ENCODE data around the gene FCRL6.

FCRL6 gene

DNA sequence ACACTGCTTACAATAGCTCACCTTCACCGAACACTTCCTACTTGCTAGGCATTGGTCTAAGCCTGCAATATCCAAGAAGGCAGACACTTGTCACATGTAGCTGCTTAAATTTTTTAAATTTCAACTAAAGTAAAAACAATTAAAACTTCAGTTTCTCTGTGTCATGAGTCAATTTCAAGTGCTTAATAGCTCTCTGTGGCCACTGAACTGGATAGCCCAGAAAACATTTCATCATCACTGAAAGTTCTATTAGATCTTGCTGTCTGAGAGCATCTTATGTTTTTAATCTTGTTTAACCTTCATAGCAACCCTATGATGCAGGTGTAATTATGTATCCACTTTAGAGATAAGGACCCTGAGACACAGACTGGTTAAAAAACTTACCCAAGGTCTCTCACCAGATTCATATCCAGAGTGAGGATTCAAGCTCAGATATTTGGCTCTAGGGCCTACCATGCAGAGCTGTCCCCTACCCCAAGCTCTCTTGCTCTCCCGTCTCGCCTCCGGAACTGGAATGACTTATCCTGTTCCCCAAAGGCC, 2.6 kb upstream of the FCRL6 start:
- DNase-seq (ENCODE audit: low read depth): peak; percentile 48

DNA sequence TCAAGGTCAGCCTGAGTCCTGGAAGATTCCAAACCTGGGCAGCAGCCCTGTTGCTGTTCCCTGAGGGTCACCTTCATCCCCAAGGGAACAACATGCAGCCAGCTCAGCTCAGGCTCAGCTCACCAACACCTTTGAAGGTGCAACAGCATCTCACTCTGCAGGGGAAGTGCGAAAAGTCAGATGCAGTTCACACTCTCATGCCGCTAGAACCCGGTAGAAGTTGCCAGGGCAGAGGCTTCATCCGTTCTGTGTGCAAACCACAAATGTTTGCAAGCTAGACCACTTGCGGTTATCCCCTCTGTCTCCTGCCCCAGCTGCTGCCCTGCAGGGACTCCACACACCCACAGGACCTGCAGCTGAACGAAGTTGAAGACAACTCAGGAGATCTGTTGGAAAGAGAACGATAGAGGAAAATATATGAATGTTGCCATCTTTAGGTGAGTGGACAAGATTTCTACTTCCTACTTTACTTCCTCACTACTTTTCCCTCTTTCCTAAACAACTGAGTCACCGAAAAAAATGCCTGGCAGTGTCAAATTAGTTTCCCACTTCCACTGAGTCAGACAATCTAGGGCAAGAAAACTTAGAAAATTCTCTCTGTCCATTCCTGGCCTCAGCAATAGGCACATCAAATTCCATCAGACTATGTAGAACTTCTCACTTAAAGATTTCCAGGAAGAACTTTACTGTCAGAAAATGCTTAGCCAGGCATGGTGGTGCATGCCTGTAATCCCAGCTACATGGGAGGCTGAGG, 1.8 kb upstream of the FCRL6 start:
- peak; percentile 17 for DNase-seq (ENCODE audit: low read depth)

DNA sequence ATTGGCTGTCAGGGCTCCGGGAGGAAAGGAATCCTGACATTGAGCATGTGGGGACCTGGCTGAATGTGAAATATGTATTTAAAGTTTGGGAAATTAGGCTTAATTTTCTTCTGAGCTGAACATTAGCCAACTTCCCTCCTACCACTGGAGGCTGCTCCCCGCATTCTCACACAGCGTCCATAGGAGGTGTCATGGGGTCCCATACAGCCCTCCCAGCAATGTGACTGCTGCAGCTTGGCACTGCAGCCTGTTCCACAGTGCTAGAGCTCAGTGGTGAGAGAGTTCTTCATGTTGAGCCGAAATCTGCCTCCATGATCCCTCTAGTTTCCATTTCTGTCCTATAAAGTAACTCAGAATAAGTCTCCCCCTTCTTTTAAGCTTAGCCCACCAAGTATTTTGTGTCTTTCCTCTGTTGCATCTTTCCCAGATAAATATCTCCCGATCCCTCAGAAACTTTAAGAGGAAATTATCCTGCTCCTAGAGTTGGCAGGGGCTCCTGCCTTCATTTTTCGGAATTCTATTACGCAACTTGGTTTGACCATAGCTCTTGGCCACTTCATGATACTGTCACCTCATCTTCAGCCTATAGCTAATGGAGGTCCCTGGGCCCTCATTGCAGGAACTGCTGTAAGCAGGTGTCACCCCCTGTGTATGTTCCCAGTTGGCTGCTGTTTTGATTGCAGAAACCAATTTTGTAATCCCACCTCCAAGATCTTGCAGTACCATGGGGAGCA, 2.0 kb downstream of the FCRL6 start:
- no peak for DNase-seq (ENCODE audit: low read depth)

DNA sequence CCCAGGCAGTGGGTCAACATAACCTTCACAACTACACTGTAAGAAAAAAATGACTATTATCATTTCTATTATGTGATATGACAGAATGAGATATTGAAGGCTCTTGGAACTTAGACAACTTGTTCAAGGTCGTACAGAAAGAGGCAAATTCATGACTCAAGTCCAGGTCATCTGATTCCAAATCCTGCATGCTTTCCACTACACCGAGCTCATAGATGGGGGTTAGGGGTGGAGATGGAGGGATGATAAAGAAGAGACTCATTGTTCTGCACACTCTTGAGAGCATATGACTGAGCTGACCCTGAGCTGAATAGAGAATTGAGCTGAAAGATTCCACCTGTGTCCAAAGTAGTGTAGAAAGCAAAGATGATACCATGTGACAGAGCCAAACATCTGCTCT, 2.8 kb downstream of the FCRL6 start:
- peak; percentile 65 for DNase-seq (ENCODE audit: low read depth)

DNA sequence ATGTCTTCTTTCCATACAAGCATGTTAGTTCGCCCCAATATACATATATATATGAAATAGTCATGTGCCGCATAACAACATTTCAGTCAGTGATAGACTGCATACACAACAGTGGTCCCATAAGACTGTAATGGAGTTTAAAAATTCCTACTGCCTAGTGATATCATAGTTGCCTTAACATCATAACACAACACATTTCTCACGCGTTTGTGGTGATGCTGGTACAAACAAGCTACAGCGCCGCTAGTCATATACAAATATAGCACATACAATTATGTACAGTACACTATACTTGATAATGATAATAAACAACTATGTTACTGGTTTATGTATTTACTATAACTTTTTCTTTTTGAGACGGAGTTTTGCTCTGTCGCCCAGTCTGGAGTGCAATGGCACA, 13.8 kb downstream of the FCRL6 start:
- no peak for DNase-seq (ENCODE audit: low read depth)

DNA sequence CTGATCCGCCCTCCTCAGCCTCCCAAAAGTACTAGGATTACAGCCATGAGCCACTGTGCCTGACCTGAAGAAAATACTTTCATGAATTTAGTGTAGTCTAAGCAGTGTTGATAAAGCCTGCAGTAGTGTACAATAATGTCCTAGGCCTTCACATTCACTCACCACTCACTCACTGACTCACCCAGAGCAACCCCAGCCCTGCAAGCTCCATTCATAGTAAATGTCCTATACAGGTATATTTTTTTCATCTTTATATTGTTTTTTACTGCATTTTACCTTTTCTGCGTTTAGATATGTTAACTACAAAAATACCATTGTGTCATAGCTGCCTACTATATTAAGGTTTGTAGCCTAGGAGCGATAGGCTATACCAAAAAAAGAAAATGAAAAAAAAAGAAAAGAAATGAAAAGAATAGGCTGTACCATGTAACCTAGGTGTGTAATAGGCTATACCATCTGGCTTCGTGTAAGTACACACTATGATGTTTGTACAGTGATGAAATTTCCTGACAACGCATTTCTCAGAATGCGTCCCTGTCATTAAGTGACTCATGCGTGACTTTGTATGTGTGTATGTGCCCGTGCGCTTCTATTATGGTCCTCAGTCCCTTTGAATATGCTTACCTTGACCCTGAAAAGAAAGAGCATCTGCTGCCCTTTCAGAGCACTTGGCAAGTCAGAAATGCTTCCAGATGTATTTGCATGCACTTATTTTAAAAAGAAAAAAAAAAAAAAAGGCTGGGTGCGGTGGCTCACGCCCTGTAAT, 15.3 kb downstream of the FCRL6 start:
- no peak for DNase-seq (ENCODE audit: low read depth)

DNA sequence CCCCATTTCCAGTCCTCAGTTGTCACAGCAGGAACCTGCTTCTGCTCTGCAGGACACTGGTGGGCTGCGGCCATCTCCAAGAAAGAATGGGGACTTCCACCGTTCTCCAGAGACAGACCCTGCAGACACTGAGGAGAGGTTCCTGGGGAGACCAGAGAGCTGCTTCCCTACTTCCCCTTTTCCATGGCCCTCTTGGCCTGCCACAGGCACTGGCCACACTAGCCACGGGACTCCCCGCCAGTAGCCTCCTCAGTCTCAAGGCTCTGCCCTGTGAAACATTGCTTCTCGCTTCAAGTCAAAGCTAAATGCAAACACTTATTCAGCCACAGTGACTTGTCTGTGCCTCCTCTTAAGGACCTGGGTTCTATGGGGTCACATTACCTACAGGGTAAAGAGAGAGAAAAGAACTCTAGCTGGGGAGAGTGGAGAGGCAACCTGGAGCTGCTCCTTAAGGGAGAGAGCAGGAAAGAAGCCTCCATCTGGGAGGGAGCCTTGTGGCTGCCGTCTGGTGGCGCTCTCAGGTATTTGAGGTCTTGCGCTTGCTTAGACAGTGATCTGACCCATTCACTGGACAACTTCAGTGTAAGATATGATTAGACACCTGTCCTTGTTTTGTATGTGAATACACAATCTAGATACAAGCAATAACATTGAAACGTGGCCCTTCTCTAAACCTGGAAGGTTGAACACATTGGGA, 19.2 kb downstream of the FCRL6 start:
- no peak for DNase-seq (ENCODE audit: low read depth)

DNA sequence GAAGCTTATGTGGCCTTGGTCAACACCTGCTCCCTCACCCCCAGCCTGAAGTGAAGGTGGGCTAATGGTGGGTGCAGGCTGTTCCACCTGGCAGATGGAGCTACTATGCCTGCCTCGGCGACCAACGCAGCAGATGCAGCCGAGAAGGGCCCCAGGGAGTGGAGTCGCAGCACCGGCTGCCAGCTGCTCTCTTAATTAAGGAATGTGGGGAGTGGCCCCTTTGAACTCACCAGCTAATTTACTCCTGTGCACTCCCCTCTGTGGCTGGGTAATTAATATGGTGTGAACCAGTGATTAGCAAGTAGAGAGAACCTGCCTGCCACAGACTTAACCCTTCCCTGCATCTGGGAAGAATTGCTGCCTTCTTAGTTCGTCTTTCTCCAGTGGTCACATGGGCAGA, 21.2 kb downstream of the FCRL6 start:
- no peak for DNase-seq (ENCODE audit: low read depth)

DNA sequence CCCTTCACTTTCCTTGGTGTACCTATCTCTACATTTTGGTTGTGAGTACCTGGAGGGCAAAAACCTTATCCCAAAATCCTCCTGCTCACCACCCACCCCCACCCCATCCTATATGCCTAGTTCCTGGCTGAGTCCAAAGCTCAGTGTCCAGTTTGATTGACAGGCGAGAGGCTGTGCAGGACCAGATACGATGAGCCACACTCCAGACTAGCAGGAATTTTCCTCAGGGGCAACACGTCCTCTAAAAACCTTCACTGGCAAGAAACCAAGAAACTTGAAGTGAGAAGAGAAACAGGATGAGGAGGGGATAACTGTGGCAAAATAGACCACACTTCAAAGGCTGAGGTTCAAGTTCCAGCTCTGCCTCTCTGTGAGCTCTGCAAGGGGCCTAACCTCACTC, 23.4 kb downstream of the FCRL6 start:
- DNase-seq (ENCODE audit: low read depth): no peak

DNA sequence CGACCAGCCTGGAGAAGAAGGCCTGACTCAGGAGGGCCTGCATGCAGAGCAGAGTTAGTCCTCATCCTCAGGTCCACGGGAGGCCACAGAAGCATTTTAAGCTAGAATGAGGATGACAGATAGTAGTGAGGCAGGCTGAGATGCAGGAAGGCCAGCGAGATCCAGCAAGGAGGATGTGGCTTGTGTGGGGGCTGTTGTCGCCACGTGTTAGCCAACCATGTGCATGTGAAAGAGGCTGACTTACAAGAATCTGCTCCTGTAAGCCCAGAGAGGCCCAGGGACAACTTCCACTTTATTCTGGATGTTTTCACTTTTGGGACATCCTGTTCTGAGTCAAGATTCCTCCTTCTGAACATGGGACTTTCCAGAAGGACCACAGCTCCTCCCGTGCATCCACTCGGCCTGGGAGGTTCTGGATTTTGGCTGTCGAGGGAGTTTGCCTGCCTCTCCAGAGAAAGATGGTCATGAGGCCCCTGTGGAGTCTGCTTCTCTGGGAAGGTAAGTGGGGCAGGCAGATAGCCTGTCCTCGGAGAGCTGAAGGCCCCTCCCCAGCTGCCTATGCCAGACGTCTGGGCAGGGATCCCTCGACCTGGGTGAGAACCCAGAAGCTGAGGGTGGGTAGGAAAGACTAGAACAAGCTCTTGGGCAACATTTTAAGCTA, 24.4 kb downstream of the FCRL6 start, which contains the start of gene SLAMF8:
Gene SLAMF8, plus strand, starts transcription at position 433 of the 661 bp plus-strand sequence. Its CDS starts 26 bp downstream, at position 459.
- DNase-seq (ENCODE audit: low read depth): peak; percentile 43

DNA sequence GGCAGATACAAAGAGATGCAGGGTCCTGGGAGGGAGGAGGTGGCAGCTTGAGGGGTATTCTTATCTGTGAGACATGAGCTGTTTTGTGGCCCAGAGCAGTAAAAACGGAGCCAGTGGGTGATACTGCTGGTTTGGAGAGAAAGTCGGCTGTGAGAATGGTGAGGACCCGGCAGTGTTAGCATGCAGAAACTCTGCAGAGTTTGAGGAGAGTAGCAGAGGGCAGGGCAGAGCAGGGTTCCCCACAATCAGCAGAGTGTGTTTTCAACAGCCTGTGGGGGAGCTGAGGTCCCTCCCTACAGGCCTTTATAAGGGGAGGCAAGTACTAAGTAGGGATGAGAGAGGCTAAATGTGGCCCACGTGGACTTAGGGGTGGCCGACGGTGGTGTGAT, 24.9 kb downstream of the FCRL6 start:
- no peak for DNase-seq (ENCODE audit: low read depth)

DNA sequence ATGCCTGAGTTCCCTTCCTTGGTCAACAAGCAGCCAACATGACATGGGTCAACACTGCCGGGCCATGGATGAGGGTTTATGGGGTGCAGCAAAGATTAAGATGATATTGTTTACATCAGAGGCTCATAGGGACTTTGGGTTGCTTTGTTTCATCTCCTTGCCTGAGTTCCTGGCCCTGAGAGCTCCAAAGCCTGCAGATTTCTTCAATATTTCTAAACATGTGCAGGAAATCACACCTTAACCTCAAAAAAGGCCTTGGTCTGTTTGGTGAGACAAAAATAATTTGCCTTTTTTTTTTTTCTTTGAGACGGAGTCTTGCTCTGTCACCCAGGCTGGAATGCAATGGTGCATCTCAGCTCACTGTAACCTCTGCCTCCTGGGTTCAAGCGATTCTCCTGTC, 25.4 kb downstream of the FCRL6 start:
- no peak for DNase-seq (ENCODE audit: low read depth)

DNA sequence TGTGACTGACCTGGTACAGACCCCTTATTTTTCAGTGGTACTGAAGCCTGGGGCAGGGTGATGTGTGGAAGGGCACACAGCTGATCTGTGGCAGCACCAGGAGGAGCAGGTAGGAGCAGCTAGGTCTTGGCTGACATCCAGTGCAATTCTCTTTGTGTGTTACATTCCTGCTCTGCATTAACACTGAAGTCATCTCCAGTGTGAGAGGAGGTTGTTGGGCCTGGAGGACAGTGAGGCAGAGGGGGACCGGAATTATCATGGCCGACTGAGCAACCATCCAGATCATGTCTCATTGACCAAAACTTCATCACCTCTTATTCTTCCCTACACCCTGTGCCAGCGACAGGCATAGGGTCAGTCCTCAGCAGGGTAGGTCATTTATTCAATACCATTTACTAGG, 26.0 kb downstream of the FCRL6 start:
- no peak for DNase-seq (ENCODE audit: low read depth)

DNA sequence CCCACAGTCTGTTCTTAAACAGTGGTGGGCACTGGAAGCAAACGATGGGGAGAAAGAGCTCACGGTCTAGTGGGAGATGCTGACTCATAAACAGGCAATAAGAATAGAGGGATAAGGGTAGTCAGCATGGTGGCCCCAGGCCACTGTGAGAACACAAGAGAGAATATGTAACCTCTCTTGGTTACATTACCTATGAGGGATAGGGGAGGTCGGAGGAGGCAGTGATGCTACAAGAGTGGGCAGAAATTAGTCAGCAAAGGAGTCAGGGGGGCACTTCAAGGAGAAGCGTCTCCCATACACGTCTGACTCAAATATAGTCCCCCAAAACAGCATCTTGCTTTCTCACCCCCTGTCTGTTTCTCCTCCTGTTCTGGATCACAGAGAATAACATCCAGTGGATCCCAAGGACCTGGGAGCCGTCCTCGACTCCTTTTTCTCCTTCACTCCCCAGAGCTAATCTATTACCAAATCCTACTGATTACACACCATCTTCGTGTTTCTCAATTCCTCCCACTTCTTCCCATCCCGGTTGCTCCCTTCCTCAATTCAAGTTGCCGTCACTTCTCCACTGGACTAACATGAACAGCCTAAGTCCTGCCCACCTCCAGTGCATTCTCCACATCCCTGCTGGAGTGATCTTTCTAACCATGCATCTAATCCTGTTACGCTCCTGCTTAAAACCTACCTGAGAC, 26.6 kb downstream of the FCRL6 start:
- no peak for DNase-seq (ENCODE audit: low read depth)

DNA sequence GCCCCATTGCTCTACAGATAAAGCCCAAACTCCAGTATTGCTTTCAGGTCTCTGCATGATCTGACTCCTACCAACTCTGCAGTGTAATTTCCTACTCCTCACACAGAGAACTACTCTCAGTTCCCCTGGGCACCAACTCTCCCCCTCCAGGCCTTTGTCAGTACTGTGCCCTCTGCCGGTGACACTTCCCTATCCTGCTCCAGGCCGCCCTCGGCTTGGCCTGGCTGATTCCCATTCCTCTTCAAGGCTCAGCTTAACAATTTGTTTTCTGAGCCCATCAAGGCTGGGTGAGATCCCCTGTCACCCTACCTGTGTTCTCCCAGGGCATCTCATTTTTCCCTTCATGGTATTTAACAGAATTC, 27.1 kb downstream of the FCRL6 start:
- DNase-seq (ENCODE audit: low read depth): no peak

DNA sequence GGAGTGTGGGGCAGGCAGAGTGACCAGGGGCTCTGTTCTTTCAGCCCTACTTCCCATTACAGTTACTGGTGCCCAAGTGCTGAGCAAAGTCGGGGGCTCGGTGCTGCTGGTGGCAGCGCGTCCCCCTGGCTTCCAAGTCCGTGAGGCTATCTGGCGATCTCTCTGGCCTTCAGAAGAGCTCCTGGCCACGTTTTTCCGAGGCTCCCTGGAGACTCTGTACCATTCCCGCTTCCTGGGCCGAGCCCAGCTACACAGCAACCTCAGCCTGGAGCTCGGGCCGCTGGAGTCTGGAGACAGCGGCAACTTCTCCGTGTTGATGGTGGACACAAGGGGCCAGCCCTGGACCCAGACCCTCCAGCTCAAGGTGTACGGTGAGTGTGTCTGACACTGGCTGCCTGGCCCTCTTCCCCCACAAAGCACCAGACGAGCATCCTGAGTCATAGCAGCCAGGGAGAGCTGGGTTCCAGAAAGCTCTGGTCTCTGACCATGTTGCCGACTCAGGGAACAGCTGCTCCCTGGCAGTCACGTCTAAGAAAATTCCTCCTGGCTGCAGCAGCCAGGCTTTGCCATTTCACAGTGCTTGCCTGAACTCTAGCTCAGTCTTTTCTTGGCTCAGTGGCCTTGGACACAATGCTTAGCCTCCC, 27.8 kb downstream of the FCRL6 start:
- peak; percentile 51 for DNase-seq (ENCODE audit: low read depth)

DNA sequence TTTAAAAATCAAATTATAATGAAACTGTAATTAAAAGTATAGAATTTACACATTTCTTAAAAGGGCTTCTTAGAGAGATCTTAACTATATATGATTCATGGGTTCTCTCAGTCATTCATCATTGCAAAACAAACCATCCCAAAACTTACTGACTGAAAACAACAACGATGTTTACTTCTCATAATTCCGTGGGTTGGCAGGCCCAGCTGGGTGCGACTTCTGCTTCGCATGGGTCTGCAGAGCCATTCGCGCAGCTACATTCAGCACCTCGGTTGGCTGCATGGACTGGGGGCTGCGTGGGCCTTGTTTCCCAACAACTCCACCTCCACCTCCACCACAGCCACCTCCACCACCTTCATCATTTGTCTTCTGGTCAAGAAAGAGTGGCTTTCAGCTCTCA, 28.6 kb downstream of the FCRL6 start:
- no peak for DNase-seq (ENCODE audit: low read depth)

DNA sequence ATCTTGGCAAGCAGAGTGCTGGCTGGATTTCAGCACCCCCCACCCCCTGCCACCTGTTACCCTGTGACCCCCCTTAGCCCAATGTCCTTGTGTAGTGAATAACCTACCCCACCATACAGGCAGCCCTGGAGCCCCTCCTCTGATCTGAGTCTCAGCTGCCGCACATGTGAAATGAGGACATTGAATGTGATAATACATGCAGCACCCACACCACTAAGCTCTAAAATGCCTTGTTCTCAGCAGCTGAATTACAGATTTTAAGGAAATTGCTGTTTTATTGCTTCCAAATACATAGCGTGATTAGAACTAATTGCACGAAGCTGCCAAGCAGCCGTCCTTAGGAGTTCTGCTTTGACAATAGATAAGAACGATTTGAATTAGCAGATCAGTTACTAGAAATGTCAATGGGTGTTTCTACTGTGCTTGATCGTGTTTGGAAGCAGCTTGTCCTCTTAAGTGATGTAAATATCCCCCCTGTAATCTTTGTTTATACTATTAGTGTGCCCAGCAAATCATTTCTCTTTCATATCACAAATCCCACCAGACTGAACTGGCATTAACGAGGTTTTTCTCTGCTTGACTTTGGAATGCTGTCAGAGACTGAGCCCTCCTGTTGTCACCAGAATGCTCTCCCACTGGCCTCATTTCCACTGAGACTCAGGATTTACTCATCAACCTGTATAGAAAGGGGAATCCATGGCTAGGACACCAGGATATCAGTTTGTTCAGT, 29.4 kb downstream of the FCRL6 start:
- DNase-seq (ENCODE audit: low read depth): no peak

DNA sequence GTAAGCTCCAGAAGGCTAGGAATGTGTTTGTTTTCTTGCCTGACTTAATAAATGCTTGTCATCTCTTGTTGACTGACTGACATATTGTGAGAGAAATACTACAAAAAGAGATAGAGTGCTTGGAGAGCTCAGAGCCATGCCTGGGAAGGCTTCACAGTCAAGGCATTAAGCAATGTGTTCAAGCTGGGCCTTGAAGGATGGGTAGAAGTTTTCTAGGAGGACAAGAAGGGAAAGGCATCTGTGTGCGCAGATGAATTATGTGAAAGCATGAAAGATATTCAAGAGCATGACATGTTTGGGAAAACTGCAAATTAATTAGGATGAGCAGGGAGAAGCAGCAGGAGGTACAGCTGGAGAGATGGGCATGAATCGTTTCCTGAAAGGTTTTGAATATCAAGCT, 30.1 kb downstream of the FCRL6 start:
- no peak for DNase-seq (ENCODE audit: low read depth)

DNA sequence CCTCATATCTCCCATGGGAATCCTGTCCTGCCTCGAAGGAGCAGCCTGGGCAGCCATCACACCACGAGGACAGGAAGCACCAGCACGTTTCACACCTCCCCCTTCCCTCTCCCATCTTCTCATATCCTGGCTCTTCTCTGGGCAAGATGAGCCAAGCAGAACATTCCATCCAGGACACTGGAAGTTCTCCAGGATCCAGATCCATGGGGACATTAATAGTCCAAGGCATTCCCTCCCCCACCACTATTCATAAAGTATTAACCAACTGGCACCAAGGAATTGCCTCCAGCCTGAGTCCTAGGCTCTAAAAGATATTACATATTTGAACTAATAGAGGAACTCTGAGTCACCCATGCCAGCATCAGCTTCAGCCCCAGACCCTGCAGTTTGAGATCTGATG, 33.2 kb downstream of the FCRL6 start:
- DNase-seq (ENCODE audit: low read depth): no peak
